LNCAP (cell line): ENCODE data around the gene THTPA.

Experiments used
- CTCF ChIP-seq: fragments of 450-650 bp; IDR thresholded peaks from 2 replicates; pipeline ENCODE4 v1.5.1; 2017; ENCODE audit warnings: mild to moderate bottlenecking

THTPA gene

GRCh38 chr14:23608454-23608853 is 52.4 kb downstream of the THTPA start:
- TF ChIP-seq CTCF = no peak

- no peak for TF ChIP-seq CTCF
These were observed 52.9 kb downstream of the THTPA start for GRCh38 chr14:23609001-23609400.
